ENCODE data around the gene CFAP410.

The CFAP410 gene

GRCh38 chr21:44330698-44331097 lies 8.5 kb downstream of the CFAP410 start:
- DNase-seq (ENCODE audit: low read depth): no peak
- TF ChIP-seq CTCF (conservative IDR thresholded peaks at IDR 0.05; ENCODE audit: control insufficient read depth, insufficient read depth, low read depth, low read length): no peak
- no peak overlapping the region for H3K4me3 ChIP-seq (ENCODE audit: control insufficient read depth, low read depth, low read length)

- no peak overlapping the region for H3K4me3 ChIP-seq (ENCODE audit: control insufficient read depth, low read depth, low read length)
- DNase-seq (ENCODE audit: low read depth): no peak
- no peak for TF ChIP-seq CTCF (conservative IDR thresholded peaks at IDR 0.05; ENCODE audit: control insufficient read depth, insufficient read depth, low read depth, low read length)
These were observed 9.1 kb downstream of the CFAP410 start for GRCh38 chr21:44329971-44330681.

DNA sequence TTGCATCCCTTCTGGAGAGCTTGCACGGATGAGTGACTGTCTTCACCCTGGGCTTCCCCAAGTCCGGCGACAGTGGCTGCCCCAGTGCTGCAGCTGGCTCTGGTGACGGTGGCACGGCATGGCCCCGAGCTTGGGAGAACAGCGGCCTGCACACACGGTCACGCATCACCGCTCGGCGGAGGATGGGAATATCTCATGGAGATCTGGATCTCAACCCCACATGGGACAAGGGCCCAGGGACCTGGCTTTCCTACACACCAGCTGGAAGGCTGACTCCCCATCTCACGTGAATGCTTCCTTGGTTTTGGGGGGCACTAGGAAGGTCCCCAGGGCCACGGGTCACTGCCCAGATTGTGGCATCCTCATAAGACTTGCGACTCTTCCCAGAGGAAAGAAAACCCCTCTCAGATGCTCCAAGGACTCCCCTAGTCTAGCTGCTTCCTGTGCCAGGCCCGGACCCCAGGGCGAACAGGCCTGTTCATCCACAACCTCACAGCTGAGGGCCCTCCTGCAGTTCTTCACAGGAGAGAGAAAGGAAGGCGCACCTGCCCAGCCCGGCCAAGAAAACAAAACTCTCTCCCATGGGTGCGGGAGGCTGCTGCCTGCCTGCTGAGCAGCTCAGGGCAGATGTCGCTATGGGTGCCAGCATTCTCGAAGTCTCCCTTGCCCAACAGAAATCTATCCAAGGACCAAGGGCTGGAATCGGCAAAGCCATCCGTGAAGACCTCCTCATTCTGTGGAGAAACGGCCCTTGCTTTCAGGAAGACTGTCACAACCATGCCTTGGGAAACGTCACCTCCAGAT lies 9.9 kb downstream of the CFAP410 start:
- TF ChIP-seq CTCF (conservative IDR thresholded peaks at IDR 0.05; ENCODE audit: control insufficient read depth, insufficient read depth, low read depth, low read length): no peak
- H3K4me3 ChIP-seq (ENCODE audit: control insufficient read depth, low read depth, low read length): no peak overlapping the region
- DNase-seq (ENCODE audit: low read depth): no peak

DNA sequence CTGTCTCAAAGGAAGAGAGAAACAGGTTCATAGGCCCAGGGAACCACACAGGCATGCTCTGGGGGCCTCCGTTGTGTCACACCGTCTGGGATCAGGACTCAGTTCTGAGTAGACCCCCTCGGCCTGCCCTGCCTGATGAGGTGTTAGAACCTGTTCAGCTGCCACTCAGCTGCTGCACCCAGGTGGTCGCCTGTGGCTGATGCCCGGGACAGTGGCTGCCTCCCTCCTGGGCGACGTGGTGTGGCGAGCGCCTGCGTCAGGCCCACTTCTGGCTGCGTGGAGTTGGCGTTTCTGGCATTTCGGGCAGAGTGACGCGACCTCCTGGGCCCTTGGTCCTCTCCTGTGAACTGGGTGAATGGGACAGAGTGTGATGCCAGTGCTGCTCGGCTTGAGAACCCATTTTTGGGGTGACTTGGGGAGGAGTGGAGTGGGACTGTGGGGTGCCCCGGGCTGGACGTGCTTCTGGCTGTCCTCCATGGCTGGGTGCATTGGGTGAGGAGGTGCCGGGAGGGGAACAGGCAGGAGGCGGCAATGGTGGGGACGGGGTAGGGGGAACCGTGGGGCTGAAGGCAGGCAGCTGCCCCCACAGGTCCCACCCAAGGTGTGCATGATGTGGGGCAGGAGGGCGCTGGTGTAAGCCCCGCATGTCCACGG lies 10.8 kb downstream of the CFAP410 start:
- DNase-seq (ENCODE audit: low read depth): no peak
- TF ChIP-seq CTCF (conservative IDR thresholded peaks at IDR 0.05; ENCODE audit: control insufficient read depth, insufficient read depth, low read depth, low read length): no peak
- no peak overlapping the region for H3K4me3 ChIP-seq (ENCODE audit: control insufficient read depth, low read depth, low read length)

- H3K4me3 ChIP-seq (ENCODE audit: control insufficient read depth, low read depth, low read length): no peak overlapping the region
- DNase-seq (ENCODE audit: low read depth): no peak
- no peak for TF ChIP-seq CTCF (conservative IDR thresholded peaks at IDR 0.05; ENCODE audit: control insufficient read depth, insufficient read depth, low read depth, low read length)
These were observed 11.6 kb downstream of the CFAP410 start for GRCh38 chr21:44327603-44327974.

DNA sequence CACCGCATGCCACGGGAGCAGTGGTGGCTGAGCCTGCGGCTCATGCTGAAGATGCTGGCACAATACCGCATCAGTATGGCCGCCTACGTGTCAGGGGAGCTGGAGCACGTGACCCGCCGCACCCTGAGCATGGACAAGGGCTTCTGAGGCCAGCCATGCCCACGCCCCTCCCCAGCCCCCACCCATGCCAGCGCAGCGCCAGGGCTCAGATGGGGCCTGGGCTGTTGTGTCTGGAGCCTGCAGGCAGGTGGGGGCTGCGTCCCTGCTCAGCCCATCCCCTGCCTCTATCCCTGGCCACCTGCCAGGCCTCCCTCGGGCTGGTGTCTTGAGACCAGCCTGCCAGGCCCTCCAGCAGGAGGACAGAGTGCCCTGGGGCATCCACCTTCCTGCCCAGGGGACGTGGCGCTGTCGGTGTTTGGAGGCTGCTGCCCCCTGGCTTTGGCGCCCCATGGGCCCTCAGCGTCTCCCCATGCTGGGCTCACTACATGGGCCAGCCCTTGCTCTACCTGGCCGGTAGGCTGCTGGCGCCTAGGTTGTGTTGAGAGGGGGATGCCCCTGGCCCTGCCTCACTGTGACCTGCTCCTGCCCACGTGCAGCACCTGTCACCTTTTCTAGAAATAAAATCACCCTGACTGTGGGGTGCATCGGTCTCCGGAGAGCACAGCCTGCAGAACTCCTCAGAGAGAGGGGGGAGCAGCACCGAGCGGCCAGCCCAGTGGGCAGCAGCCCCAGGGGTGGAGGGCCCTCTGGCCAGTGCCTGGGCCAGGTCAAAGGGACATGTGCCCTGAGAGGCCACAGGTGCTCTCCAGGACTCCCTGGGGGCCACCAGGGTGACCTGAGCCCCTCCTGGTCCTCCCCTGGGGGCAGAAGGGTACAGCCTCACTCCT lies 12.2 kb downstream of the CFAP410 start:
- H3K4me3 ChIP-seq (ENCODE audit: control insufficient read depth, low read depth, low read length): no peak overlapping the region
- no peak for DNase-seq (ENCODE audit: low read depth)
- TF ChIP-seq CTCF (conservative IDR thresholded peaks at IDR 0.05; ENCODE audit: control insufficient read depth, insufficient read depth, low read depth, low read length): no peak
